NCI-H1092 (cell line): ENCODE measurements around the gene SERPINA5.

Experiments used
- DNase-seq: peaks from one replicate; lab custom pipeline; 2025; lab: John Stamatoyannopoulos, UW

Gene SERPINA5

DNA sequence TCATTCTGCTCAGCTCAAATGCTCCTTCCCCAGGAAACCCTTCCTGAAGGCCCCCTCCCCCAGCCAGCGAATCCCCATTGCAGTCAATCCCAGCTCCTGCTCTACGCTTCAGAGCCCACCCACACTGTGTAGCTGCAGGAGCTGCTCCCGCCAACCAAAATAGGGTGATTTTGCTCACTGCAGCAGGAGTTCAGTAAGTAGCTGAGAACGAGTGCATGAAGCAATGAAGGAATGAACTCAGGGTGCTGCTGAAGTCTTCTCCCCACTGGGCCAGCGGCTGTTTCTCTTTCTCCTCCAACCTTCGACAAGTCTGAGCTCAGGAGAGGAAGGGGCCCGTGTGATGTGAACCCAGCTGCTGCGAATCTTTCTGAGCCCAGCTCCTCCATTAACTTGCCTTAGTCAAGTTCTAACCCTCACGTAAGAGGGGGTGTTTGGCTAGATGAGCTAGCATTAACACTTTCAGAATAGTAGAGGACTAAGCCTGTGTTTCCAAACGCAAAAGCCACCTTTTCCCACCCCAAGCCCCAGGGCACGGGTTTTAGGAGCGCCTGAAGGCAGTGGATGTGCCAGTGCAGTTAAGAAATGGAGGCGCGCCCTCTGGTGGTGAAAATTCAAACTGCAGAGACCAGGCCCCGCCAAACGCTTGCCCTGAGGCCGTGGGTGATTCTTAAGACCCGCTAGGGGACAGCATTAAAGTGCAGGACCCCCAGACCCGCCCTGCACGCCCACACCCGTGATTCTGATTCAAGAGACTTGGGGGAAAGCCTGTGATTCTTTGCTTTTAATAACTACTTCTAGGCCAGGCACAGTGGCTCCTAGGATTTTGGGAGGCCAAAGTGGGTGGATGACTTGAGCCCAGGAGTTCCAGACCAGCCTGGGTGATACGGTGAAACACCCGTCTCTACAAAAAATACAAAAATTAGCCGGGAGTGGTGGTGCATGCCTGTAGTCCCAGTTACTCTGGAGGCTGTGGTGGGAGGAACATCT lies 31.9 kb upstream of the SERPINA5 start:
- DNase-seq = peak; percentile 49

DNA sequence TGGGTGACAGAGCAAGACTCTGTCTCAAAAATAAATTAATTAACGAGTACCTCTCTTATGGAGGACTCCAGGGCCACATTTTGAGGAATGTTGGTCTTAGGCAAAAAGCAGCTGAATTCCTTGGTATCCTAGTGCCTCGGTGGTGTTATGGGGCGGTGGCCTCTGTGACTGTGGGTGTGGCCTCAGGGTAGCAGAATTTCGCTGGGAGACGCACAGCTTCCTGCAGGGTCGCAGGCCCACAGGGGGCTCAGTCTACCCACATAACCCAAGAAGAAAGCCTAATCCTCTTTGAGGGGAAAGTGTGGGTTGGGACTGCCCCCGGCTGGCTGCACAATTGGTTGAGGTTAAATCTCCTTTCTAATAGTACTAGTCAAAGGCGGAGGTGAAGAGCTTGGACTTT lies 31.2 kb upstream of the SERPINA5 start:
- DNase-seq = no peak

DNA sequence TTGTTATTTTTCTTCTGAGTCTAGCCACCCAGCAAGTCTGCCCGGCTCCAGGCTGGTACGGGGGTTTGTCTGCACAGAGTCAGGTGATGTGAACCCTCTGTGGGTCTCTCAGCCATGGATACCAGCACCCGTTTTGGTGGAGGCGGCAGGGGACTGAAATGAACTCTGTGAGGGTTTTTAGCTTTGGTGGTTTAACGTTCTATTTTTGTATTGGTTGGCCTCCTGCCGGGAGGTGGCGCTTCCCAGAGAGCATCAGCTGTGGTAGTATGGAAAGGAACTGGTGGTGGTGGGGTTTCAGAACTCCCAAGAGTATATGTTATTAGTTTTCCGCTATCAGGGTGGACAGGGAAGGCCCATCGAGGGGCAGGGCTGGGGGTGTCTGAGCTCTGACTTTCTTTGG lies 25.2 kb upstream of the SERPINA5 start:
- no peak for DNase-seq

DNA sequence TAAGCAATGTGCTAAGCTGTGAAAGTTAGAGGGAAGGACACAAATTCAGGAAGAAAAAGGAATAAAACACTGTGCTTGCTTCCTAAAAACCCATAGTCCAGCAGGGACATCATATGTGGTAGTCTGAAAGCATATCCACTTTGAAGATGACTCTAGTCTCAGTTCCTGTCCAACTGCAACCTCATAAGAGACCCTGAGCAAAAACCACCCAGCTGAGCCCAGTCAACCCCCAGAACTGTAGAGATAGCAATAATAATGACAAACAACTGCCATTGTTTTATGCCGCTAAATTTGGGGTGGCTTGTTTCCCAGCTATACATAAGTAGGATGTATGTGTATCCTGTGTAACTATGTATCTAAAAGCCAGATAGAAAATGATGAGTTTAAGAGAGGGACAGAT lies 23.9 kb upstream of the SERPINA5 start:
- no peak for DNase-seq

DNA sequence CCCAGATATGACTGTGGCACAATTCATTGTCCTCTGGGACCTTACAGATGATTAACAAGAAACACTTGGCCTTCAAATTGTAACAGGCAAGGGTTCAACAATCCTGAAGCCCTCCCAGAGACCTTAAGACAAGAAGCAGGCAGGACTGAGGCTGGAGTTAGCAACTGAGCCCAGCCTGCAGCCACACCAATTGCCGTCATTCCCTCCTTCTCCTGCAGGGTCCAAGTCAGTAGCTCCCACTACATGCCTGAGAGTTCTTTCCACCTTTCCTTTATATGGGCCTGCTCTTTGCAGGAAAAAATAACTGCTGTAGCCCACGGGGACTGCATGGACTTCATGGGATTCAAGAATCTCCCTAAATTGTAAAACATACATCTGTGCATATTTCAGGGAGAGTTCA lies 22.4 kb upstream of the SERPINA5 start:
- DNase-seq = no peak

DNA sequence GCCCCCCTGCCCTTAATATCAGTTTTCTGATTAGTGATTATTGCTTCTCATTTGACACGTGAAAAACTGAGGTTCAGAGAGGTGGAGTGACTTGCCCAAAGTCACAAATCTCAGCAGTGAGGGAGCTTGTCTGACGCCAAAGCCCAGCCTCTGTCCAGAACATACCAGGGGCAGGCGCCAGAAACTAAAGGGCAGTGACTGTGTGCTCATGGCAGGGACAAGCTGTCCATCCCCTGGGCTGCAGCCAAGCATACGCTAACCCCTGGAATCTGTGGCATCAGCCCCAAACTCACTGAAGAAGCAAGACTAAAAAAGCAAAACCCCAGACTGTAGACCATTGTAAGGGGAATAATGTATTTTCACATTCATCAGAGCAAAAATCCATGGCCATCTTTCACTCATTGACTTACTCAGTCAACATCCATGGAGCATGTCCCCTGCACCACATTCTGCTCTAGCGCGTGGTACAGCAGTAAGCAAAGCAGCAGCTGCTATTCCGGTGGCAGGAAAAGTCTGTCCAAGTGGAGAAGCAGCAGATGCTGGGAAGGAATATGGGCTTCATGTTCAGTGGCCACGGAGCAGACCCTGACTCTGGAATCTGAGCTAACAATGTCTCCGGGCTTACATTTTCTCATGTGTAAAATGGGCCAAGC lies 21.5 kb upstream of the SERPINA5 start:
- no peak for DNase-seq

DNA sequence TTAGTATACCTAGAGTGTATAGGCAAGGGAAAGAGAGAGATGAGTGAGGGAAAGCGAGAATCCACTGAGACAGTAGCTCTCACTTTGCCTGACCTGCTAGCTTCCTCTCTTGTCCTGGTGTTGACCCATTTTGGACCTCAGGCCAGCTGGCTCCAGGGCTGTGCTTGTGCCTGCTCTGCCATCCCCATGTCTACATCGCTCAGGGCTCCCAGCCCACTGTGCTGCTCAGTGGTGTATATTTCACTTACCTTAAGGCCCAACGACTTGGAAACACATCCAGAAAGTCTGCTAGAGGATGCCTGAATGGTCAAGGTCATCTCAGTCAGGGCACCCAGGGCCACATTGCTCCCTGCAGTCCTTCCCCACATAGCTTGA lies 20.9 kb upstream of the SERPINA5 start:
- no peak for DNase-seq

DNA sequence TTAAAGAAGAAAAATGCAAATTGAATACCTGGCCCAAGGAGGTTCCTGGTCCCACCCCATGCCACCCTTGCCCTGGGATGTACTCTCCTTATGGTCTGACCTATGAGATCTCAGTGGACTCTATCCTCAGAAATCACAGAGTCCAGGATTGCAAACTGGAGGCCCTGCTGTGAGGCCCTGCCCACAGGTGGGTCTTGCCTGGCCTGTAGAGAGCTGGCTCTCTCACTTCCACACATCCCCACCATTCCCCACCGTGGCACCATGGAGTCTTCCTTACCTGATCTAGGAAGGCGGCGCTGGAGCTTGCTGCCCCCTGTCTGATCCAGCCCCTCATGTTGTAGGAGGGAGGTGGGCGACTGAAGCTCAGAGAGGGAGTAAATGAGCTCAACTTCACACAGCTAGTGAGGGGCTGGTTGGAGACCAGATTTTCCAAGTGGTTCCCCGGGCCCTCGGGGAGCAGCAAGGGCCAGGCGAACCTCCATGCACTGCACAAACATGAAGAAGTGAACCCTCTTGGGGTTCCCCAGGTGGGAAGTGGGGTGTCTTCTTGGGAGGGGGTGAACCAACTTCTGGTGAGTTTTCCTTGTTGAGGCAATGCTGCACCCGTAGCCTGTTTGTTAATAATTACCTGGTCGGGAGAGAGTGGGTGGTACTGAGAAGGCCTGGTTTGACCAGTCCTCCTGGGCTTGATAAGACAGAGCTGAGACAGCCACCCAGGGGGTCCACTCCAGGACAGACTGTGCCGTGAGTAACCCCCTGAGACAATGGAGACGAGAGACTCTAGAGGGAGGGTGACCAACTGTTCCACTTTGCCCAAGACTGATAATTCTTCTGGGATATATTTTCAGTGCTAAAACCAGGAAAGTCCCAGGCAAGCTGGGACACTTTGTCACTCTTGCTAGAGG lies 20.2 kb upstream of the SERPINA5 start, which contains the start of gene SERPINA4:
TSS of gene SERPINA4 (plus strand) at position 692 of the 905 bp plus-strand sequence. CDS start 2,041 bp downstream, outside the sequence.
- no peak for DNase-seq

DNA sequence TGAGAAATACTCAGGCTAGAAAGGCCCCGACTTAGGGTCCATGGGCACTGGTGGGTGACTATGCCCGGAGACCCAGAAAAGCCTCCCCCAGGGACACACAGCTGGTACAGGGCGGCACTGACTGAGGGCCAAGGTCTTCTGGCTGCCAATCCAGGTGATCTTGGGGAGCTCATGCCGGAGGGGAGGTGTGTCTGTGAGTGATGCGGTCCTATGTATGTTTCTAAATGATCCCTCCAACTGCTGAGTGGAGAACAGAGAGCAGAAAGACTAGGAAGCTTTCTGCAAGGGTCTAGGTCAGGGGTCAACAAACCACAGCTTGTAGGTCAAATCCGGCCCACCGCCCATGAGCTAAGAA lies 19.6 kb upstream of the SERPINA5 start:
- DNase-seq = no peak

DNA sequence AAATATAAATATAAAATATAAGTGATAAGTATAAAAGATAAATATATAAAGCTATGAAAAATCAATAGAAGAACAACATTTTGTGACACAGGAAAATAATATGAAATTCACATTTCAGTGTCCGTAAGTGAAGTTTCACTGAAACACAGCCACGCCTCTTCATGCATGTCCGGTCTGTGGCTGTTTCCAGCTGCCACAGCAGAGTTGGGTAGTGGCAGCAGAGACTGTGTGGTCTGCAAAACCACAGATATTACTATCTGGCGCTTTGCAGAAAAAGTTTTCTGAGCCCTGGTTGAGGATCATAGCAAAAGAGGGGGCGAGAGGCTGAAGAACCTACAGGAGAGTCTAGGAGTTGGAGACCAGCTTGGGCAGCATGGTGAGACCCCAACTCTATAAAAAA lies 19.2 kb upstream of the SERPINA5 start:
- DNase-seq = no peak

DNA sequence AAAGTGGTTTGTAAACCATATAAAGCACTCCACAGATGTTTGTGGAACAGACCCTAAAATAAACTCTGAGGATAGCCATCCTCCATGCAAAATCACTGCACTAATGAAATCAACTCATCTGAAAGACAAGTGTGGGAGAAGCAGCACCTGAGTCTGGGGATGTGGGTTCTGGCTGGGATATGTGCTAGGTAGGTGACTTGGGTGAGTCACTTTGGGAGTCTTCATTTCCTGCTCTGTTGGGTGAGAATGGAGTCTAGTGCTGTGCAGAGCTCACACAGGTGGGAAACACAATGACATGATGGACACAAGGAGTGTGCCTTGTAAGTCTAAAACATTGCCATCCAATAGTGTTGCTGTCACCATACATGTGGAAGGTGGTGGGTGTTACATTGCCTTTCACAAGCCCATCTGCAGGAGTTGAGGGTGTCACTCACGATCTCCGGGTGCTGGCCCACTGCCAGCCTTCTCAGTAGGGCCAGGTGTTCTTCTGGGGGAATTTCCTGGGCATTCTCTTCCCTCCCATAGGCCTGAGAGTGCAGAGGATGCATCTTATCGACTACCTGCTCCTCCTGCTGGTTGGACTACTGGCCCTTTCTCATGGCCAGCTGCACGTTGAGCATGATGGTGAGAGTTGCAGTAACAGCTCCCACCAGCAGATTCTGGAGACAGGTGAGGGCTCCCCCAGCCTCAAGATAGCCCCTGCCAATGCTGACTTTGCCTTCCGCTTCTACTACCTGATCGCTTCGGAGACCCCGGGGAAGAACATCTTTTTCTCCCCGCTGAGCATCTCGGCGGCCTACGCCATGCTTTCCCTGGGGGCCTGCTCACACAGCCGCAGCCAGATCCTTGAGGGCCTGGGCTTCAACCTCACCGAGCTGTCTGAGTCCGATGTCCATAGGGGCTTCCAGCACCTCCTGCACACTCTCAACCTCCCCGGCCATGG lies 18.0 kb upstream of the SERPINA5 start:
- DNase-seq = no peak

DNA sequence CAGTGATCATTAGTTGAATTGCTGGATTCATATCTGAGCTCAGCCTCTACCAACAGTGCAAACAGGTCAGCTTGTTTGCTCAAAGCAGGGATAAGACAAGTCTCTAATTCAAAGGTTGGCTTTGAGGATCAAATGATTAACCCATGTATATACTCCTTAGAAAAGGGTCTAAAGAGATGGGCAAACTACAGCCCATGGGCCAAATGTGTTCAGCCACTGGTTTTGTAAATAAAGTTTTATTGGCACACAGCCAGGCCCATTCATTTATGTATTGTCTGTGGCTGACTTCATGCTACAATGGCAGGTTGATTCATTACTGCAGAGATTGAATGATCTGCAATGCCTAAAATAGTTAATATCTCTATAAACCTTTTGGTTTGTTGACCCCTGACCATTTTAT lies 16.8 kb upstream of the SERPINA5 start:
- no peak for DNase-seq

DNA sequence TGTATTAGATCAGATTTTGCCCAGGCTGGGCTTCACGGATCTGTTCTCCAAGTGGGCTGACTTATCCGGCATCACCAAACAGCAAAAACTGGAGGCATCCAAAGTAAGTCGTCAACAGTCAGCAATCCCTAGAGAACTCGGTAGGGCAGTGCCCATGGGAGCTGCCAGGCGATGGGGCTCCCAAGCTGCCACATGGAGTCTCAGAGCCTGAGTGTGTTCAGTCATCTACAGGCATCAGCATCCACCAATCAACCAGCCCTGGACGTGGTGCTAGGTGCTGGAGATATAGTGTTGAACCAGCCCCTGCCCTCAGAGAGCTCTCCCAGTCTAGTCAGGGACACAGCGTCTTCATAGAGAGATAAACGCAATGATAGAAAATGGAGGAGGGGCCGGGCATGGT lies 13.0 kb upstream of the SERPINA5 start:
- DNase-seq = no peak

DNA sequence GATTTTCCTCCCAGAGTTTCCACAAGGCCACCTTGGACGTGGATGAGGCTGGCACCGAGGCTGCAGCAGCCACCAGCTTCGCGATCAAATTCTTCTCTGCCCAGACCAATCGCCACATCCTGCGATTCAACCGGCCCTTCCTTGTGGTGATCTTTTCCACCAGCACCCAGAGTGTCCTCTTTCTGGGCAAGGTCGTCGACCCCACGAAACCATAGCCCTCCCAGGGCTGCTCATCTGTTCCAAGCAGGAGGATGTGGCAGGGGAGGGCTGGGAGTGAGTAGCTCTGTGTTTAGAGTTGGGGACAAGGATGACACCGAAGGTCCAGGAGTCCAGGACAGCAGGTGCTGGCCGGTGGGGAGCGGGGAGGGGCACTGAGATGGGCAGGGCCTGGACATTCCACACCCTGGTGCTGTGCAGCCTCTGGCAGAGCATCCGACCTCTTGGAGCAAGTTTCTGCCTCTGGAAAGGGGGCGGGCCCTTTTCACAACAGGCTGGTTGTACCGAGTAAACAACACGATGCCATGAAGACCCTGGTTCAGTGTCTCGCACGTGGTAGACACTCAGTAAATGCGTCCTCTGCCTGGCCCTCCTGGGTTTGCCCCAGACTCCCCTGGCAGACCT lies 11.7 kb upstream of the SERPINA5 start:
- DNase-seq = no peak

DNA sequence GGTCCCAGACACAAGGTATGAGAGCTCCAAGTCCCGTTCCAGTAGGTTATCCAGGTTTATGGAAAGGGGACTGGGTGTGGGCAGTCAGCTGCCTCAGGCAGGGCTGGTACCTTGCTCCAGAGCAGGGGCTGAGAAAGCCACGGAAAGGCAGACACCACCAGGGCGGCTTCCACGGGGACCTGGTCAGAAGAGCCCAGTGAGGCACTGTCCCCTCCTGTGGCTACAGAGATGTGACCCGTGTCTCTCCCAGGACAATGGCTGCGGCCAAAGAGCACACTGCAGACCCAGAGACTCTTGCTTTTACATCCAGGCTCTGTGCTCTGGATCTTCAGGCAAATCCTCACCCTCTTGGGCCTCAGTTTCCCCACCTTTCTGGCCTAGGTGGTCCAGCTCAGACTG lies 11.2 kb upstream of the SERPINA5 start:
- no peak for DNase-seq

DNA sequence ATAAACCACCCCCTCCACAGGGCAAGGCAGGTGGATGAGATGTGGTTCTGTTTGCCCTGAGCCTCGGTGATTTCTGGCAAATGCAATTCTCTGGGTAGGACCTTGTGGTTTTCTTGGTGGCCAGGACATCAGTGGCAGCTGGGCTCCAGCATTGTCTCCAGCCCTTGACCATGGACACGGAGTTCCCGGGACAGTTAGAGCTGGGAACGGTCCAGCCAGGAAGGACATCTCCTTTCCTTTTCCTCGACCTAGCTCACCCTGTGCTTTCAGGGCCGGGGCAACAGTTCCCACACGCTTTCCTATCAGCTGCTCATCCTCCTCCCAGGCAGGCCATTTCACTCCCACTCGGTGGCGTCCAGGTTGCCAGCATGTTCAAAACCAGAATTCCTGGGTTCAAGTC lies 10.8 kb upstream of the SERPINA5 start:
- DNase-seq = no peak

DNA sequence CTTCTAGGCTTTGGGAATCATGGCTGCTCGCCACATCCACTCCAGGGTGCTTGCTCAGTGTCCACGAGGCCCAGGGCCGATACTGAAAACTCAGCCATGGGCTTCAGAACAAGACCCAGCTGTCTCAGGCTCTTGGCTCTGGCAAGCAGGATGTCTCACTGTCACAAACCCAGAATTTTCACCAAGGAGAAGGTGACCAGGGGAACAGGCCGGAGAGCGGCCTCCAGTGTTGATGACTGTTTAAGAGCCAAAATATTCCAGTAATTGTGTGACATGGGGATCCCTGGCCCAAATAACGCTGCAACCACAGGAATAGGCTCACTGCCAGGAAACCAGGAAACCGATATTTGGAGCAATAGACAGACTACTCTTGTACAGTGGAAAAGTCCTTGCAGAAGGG lies 9.8 kb upstream of the SERPINA5 start:
- no peak for DNase-seq

DNA sequence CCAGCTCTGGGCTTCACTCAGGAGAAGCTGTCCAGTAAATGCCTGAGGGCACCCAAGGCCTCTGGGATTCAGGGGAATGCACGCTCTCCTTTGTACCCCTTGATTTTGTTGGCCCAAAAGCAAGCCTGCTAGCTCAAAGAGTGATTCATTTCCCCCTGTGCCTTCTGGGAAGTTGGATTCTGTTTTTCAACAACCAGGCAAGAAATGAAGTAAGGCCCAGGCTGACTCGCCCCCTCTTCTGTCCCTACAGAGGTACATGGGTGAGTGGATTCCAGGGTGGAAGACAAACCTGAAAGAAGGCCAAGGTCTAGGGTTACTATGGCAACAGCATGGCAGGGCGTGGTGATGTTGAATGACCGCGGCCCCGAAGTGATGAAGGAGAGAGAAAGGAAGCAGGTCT lies 9.3 kb upstream of the SERPINA5 start:
- no peak for DNase-seq

DNA sequence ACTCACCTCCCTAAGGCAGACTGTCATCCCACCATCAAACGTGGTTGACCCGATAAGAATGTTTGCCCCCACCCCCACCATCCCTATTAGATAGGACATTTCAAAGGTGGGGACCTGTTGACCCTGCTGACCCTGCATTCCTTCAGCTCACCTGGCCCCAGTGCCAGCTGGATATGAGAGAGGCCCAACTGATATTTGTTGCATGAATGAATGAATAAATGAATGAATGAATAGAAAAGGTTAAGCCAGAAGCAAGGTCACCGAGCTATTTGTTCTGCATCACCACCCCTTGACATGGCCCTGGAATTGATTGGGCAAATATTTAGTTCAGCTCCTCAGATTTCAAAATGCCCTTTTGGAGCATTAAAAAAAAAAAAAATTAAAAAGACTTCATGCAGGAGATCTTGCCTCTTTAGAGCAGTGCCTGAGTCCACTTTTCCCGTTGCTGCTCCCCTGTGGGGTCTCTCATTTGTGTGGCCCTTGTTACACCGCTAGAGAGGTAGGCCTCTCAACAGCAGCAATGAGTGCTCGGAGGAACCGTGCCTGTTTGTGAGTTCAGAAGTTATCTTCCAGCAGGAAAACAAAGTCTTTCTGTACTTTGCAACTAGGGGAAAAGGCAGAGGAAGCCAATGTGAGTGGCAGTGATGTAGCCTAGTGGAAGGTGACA lies 8.5 kb upstream of the SERPINA5 start:
- no peak for DNase-seq
